ENCODE measurements around the gene TACR2.

Gene TACR2

GRCh38 chr10:69417542-69417941 is 824 bp upstream of the TACR2 start:
- no peak for DNase-seq

- DNase-seq = no peak
Measured at GRCh38 chr10:69415951-69416350, 767 bp downstream of the TACR2 start.

- DNase-seq = no peak
Measured at GRCh38 chr10:69415049-69415448, 1.7 kb downstream of the TACR2 start.

GRCh38 chr10:69414036-69415018 is 2.4 kb downstream of the TACR2 start:
- DNase-seq = no peak

GRCh38 chr10:69413221-69413865 is 3.4 kb downstream of the TACR2 start:
- no peak for DNase-seq

GRCh38 chr10:69412232-69412790 is 4.4 kb downstream of the TACR2 start:
- no peak for DNase-seq

GRCh38 chr10:69411476-69411875 is 5.2 kb downstream of the TACR2 start:
- DNase-seq = no peak

GRCh38 chr10:69410487-69410886 is 6.2 kb downstream of the TACR2 start:
- DNase-seq = no peak

- no peak for DNase-seq
Measured at GRCh38 chr10:69409968-69410367, 6.8 kb downstream of the TACR2 start.

- no peak for DNase-seq
Measured at GRCh38 chr10:69409176-69409495, 7.6 kb downstream of the TACR2 start.

- DNase-seq = peak; percentile 89
Measured at GRCh38 chr10:69408318-69409175, 8.2 kb downstream of the TACR2 start.

- peak; percentile 36 for DNase-seq
Measured at GRCh38 chr10:69407621-69408301, 9.0 kb downstream of the TACR2 start.

GRCh38 chr10:69406816-69407580 is 9.7 kb downstream of the TACR2 start:
- no peak for DNase-seq

GRCh38 chr10:69406302-69406811 is 10.4 kb downstream of the TACR2 start:
- DNase-seq = no peak

GRCh38 chr10:69405221-69405620 is 11.5 kb downstream of the TACR2 start:
- DNase-seq = no peak

GRCh38 chr10:69404786-69405185 is 11.9 kb downstream of the TACR2 start:
- DNase-seq = no peak

GRCh38 chr10:69403519-69403918 is 13.2 kb downstream of the TACR2 start:
- no peak for DNase-seq

GRCh38 chr10:69403066-69403465 is 13.7 kb downstream of the TACR2 start:
- no peak for DNase-seq

- no peak for DNase-seq
Measured at GRCh38 chr10:69402386-69402785, 14.3 kb downstream of the TACR2 start.

GRCh38 chr10:69401416-69401815 is 15.3 kb downstream of the TACR2 start:
- no peak for DNase-seq

GRCh38 chr10:69400936-69401335 is 15.8 kb downstream of the TACR2 start:
- DNase-seq = no peak

Data from activated T-cell treated with anti-CD3 and anti-CD28 coated beads, Interleukin-2, amount 50 U/mL, for 1 hour (primary cell).